ENCODE measurements around the gene GAS7. TPM values are rescaled to one million over a fixed set of nuclear protein-coding genes. Genes with fewer than 3 reads are reported as not detected.

The GAS7 gene
- total and polyA plus RNA-seq, 10 of the 15 experiments (the other 5 are each of a cell fraction or from before 2014, with no cell fraction given), result 2.3 to 53.4 (median 24.0) TPM

DNA sequence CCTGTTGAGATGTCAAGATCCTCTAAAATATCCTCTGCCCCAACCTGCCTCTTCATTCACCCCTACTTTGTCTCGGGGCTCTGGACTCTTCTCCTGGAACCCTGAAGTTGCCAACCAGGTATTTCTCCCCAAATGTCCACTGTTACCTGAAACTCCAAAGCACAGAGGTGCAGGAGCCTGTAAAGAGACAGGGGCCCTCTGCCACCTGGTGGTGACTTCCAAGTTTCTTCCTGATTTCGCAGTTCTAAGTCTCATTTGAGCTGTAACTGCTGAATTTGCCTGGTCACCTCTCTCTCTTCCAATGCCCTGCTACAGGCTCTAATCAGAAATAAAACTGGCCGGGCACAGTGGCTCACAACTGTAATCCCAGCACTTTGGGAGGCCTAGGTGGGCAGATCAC is 216.2 kb downstream of the GAS7 start:
- in situ Hi-C loops (cut with MboI) (no loop called here), intact Hi-C loops (cut with micrococcal nuclease; ENCODE audit: unreplicated experiment) (no loop called here)
- no peak for TF ChIP-seq SREBF1 (IDR thresholded peaks at IDR 0.05; ENCODE audit: low read length)
- TF ChIP-seq, protein P1, sequence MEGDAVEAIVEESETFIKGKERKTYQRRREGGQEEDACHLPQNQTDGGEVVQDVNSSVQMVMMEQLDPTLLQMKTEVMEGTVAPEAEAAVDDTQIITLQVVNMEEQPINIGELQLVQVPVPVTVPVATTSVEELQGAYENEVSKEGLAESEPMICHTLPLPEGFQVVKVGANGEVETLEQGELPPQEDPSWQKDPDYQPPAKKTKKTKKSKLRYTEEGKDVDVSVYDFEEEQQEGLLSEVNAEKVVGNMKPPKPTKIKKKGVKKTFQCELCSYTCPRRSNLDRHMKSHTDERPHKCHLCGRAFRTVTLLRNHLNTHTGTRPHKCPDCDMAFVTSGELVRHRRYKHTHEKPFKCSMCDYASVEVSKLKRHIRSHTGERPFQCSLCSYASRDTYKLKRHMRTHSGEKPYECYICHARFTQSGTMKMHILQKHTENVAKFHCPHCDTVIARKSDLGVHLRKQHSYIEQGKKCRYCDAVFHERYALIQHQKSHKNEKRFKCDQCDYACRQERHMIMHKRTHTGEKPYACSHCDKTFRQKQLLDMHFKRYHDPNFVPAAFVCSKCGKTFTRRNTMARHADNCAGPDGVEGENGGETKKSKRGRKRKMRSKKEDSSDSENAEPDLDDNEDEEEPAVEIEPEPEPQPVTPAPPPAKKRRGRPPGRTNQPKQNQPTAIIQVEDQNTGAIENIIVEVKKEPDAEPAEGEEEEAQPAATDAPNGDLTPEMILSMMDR (IDR thresholded peaks at IDR 0.05 in 2 of 3, conservative IDR thresholded peaks at IDR 0.05 in 1 of 3; ENCODE audit: control insufficient read depth in 2 of 3, extremely low read depth in 1 of 3, insufficient read depth in 1 of 3, low read depth in 3 of 3, low read length in 3 of 3), result peak; percentile 26 to 42 (median 39); a peak in 4 of 6 replicates
- peak; percentile 27; the same call in 1 of the 2 replicates for TF ChIP-seq SMC3 (IDR thresholded peaks at IDR 0.05; ENCODE audit: borderline replicate concordance, low read length)
- TF ChIP-seq RAD21 (IDR thresholded peaks at IDR 0.05; ENCODE audit: insufficient read depth, low read depth, low read length), result peak; percentile 39; the same call in 1 of the 2 replicates
- no peak overlapping the region for H3K9ac ChIP-seq (ENCODE audit: control insufficient read depth, insufficient read depth, low read length)
- ChIA-PET CTCF (interaction anchor here (0.6 to 2.3 kb wide), 5 partner anchors 16 to 244 kb away, joined by 4 to 9 read pairs (median 6); no protein-coding TSS in a partner anchor), POLR2A (no interaction called here), RAD21 (ENCODE audit: unreplicated experiment) (no interaction called here), SMC1A (ENCODE audit: uncharacterized antibody, unreplicated experiment) (interaction anchor here (1.2 kb wide), 1 partner anchor 245 kb away, joined by 3 read pairs; no protein-coding TSS in a partner anchor)
- H3K79me2 ChIP-seq (ENCODE audit: control insufficient read depth, insufficient read depth, low read length), result no peaks in the 10 kb centered on the region; the same call in 1 of the 2 replicates
- DNase-seq (ENCODE audit: low read depth, low spot score), result no peak
- H3K9me3 ChIP-seq (replicated peaks; ENCODE audit: control insufficient read depth, insufficient read depth, low read length), result no peaks in the 10 kb centered on the region
- no peak overlapping the region for H2AFZ ChIP-seq (ENCODE audit: control insufficient read depth, low read depth, low read length)
- H4K20me1 ChIP-seq (ENCODE audit: control insufficient read depth, insufficient read depth), result no peaks in the 10 kb centered on the region
- H3K36me3 ChIP-seq (ENCODE audit: control insufficient read depth in 2 of 2, insufficient read depth in 2 of 2, low read length in 1 of 2), result no peaks in the 10 kb centered on the region
- no peak for FAIRE-seq
- H3K4me3 ChIP-seq, result no peak overlapping the region
- peaks cover 2% of the 10 kb centered on the region for H3K4me1 ChIP-seq (ENCODE audit: control insufficient read depth, insufficient read depth, low read length)
- H3K27me3 ChIP-seq (replicated peaks in 1 of 2; ENCODE audit: control insufficient read depth in 2 of 2, insufficient read depth in 2 of 2, low read length in 1 of 2), result no peaks in the 10 kb centered on the region
- WGBS (ENCODE audit: insufficient coverage, insufficient replicate concordance, low lambda C conversion rate, missing lambda C conversion rate), result 72% methylated on average over 3 of the region's 3 CpGs
- no peak overlapping the region for H3K4me2 ChIP-seq (ENCODE audit: control insufficient read depth, insufficient read depth)
- no peak overlapping the region for H3K27ac ChIP-seq (ENCODE audit: control insufficient read depth, insufficient read depth)
- BruUV-seq (replicated peaks), result no TSS peak
- ATAC-seq, result peak; percentile 52; the same call in 2 of the 3 replicates

DNA sequence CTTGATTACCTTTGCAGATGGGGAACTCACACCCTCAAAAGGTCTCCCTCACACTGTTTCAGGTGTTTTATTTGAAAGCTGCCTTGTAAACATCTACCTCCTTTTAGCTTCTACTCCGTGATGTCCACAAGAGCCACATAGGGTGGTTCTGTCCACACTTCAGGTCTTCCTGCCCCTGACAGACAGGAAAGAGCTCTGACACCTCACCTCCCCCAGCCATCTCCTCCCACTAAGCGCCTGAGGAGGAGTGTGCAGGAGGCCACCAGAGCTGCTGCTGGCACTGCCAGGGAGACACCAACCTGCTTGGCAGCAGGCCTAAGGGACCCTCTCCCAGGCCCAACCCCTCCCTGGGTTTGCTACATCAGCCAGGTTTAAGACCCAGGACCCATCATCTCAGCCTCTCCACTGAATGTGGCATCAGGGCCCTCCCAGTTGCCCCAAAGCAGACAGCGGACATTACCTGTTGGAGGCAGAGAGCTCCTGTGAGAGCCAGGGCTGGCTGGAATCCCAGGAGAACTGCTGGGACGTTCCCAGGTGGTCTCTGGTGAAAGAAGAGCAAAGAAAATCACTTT is 217.0 kb downstream of the GAS7 start:
- intact Hi-C loops (cut with micrococcal nuclease; ENCODE audit: unreplicated experiment), result no loop called here
- RAD21 ChIA-PET (ENCODE audit: unreplicated experiment), result no interaction called here
- TF ChIP-seq, protein P2, sequence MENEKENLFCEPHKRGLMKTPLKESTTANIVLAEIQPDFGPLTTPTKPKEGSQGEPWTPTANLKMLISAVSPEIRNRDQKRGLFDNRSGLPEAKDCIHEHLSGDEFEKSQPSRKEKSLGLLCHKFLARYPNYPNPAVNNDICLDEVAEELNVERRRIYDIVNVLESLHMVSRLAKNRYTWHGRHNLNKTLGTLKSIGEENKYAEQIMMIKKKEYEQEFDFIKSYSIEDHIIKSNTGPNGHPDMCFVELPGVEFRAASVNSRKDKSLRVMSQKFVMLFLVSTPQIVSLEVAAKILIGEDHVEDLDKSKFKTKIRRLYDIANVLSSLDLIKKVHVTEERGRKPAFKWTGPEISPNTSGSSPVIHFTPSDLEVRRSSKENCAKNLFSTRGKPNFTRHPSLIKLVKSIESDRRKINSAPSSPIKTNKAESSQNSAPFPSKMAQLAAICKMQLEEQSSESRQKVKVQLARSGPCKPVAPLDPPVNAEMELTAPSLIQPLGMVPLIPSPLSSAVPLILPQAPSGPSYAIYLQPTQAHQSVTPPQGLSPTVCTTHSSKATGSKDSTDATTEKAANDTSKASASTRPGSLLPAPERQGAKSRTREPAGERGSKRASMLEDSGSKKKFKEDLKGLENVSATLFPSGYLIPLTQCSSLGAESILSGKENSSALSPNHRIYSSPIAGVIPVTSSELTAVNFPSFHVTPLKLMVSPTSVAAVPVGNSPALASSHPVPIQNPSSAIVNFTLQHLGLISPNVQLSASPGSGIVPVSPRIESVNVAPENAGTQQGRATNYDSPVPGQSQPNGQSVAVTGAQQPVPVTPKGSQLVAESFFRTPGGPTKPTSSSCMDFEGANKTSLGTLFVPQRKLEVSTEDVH (IDR thresholded peaks at IDR 0.05; ENCODE audit: low read depth, partially characterized antibody), result no peak
- TF ChIP-seq, protein P3, sequence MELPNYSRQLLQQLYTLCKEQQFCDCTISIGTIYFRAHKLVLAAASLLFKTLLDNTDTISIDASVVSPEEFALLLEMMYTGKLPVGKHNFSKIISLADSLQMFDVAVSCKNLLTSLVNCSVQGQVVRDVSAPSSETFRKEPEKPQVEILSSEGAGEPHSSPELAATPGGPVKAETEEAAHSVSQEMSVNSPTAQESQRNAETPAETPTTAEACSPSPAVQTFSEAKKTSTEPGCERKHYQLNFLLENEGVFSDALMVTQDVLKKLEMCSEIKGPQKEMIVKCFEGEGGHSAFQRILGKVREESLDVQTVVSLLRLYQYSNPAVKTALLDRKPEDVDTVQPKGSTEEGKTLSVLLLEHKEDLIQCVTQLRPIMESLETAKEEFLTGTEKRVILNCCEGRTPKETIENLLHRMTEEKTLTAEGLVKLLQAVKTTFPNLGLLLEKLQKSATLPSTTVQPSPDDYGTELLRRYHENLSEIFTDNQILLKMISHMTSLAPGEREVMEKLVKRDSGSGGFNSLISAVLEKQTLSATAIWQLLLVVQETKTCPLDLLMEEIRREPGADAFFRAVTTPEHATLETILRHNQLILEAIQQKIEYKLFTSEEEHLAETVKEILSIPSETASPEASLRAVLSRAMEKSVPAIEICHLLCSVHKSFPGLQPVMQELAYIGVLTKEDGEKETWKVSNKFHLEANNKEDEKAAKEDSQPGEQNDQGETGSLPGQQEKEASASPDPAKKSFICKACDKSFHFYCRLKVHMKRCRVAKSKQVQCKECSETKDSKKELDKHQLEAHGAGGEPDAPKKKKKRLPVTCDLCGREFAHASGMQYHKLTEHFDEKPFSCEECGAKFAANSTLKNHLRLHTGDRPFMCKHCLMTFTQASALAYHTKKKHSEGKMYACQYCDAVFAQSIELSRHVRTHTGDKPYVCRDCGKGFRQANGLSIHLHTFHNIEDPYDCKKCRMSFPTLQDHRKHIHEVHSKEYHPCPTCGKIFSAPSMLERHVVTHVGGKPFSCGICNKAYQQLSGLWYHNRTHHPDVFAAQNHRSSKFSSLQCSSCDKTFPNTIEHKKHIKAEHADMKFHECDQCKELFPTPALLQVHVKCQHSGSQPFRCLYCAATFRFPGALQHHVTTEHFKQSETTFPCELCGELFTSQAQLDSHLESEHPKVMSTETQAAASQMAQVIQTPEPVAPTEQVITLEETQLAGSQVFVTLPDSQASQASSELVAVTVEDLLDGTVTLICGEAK (IDR thresholded peaks at IDR 0.05; ENCODE audit: borderline replicate concordance), result no peak
- no peak for TF ChIP-seq ZNF622 (IDR thresholded peaks at IDR 0.05)

More for the DNA sequence above, 217.0 kb downstream of the GAS7 start:
- ChIA-PET POLR2A (no interaction called here), CTCF (interaction anchor here (1.3 to 2.3 kb wide), 4 partner anchors 15 to 245 kb away, joined by 4 to 9 read pairs (median 6); no protein-coding TSS in a partner anchor), SMC1A (ENCODE audit: uncharacterized antibody, unreplicated experiment) (no interaction called here)
- no peak overlapping the region for H2AFZ ChIP-seq (ENCODE audit: control insufficient read depth, low read depth, low read length)
- H3K27ac ChIP-seq (ENCODE audit: control insufficient read depth, insufficient read depth), result no peak overlapping the region
- no peaks in the 10 kb centered on the region for H3K9me3 ChIP-seq (replicated peaks; ENCODE audit: control insufficient read depth, insufficient read depth, low read length)
- WGBS (ENCODE audit: insufficient coverage, insufficient replicate concordance, low lambda C conversion rate, missing lambda C conversion rate), result 60% methylated on average over 4 of the region's 4 CpGs
- no peak overlapping the region for H3K4me2 ChIP-seq (ENCODE audit: control insufficient read depth, insufficient read depth)
- in situ Hi-C loops (cut with MboI), result no loop called here
- BruUV-seq (replicated peaks), result no TSS peak
- no peaks in the 10 kb centered on the region for H3K79me2 ChIP-seq (ENCODE audit: control insufficient read depth, insufficient read depth, low read length)
- no peak for ATAC-seq
- no peak for DNase-seq (ENCODE audit: low read depth, low spot score)
- peaks cover 3% of the 10 kb centered on the region for H3K4me1 ChIP-seq (ENCODE audit: control insufficient read depth, insufficient read depth, low read length)
- H3K27me3 ChIP-seq (replicated peaks in 1 of 2; ENCODE audit: control insufficient read depth in 2 of 2, insufficient read depth in 2 of 2, low read length in 1 of 2), result no peaks in the 10 kb centered on the region
- FAIRE-seq, result no peak
- H4K20me1 ChIP-seq (ENCODE audit: control insufficient read depth, insufficient read depth), result no peaks in the 10 kb centered on the region
- H3K4me3 ChIP-seq, result no peak overlapping the region
- H3K9ac ChIP-seq (ENCODE audit: control insufficient read depth, insufficient read depth, low read length), result no peak overlapping the region
- no peaks in the 10 kb centered on the region for H3K36me3 ChIP-seq (ENCODE audit: control insufficient read depth in 2 of 2, insufficient read depth in 2 of 2, low read length in 1 of 2)
